ENCODE measurements around the gene TGFBR2. TPM values are rescaled to one million over a fixed set of nuclear protein-coding genes. Genes with fewer than 3 reads are reported as not detected.
"Not testable (repeated sequence)": the region's sequence is repeated elsewhere in the genome, so short reads cannot be mapped to it uniquely, and the experiment has no call there.

TGFBR2 gene
- total and polyA plus RNA-seq, 2 experiments from 2014 or later, result 4.7 to 13.0 TPM

DNA sequence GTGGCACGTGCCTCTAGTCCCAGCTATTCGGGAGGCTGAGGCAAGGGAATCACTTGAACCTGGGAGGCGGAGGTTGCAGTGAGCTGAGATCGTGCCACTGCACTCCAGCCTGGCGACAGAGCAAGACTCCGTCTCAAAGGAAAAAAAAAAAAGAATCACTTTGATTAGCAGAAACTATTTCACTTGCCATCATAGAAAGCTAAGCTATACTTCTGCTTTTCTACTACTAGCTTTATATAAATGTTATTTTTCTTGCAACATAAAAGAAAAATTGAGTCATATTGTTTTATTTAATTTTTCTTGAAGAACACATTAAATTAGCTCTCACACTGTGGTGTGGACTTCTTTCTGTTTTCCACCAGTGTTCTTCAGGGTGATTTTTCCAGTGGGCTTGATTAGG is 18.1 kb downstream of the TGFBR2 start:
- H3K27ac ChIP-seq (ENCODE audit: low read depth); H3F3A ChIP-seq (replicated peaks; ENCODE audit: low read depth); ATAC-seq; H3K4me3 ChIP-seq; H3K27me3 Mint-ChIP-seq (ENCODE audit: insufficient read depth, low read depth, poor library complexity); H4K20me1 ChIP-seq (replicated peaks; ENCODE audit: insufficient read depth); H3K27me3 ChIP-seq (ENCODE audit: insufficient read depth); H3K27ac Mint-ChIP-seq; H3K4me2 ChIP-seq; H3K9me2 ChIP-seq (ENCODE audit: insufficient read depth); H3K9me3 Mint-ChIP-seq; H2AFZ ChIP-seq; DNase-seq (ENCODE audit: low spot score); H3K36me3 ChIP-seq (ENCODE audit: insufficient read depth); H3K4me3 Mint-ChIP-seq: not testable (repeated sequence)
- H3K4me1 Mint-ChIP-seq, result peaks cover 34% of the 10 kb centered on the region
- H3K79me2 ChIP-seq (replicated peaks; ENCODE audit: insufficient read depth), result peaks cover 90% of the 10 kb centered on the region
- H3K36me3 Mint-ChIP-seq (ENCODE audit: low read depth), result peaks cover 13% of the 10 kb centered on the region
- H3K4me1 ChIP-seq (ENCODE audit: insufficient read depth), result peaks cover 29% of the 10 kb centered on the region

DNA sequence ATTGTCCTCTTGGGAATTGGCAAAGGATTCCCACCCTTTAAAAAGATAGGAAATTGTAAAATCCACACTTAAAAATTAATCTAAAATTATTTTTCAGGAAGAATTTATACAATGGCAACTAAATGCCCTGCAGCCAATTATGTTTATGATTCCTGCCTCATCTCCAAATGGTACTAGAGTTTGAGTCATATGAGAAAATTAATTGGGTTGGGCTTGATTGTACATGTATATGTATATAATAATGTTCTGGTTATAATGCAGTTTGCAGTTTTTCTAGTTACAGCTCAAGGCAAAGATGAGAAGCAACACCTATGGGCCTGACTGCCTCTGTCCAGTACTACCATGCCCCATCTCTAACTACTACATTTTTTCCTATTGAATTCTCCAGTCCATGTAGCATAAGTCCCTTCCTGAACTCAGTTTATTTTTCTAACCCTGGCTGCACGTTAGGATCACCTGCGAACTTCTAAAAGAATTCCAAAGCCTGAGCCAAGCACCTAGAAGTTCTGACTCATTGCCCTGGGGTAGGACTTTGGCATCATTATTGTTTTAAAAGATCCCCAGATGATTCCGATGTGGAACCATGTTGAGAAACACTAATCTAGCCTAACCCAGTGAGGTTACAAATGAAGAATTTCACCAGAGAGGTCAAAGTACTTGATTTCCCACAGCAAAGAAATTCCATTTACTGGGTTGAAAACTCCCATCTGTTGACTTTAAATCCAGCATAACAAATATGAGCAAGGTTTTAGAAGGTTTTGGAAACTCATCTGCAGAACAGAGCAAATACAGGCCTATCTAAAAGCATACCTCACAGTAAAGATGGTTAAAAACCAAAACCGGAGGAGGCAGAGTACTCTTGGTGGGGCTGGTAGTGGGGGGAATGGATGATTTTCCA is 19.4 kb downstream of the TGFBR2 start:
- Histone ChIP-seq H4K20me1 (replicated peaks; ENCODE audit: insufficient read depth) (no peaks in the 10 kb centered on the region; the same call in 1 of the 2 replicates), H3K27ac (ENCODE audit: low read depth) (no peak overlapping the region), H3K4me1 (ENCODE audit: insufficient read depth) (peaks cover 22% of the 10 kb centered on the region), H3K4me2 (no peak overlapping the region), H3K4me3 (no peak overlapping the region), H3K79me2 (replicated peaks; ENCODE audit: insufficient read depth) (peaks cover 90% of the 10 kb centered on the region), H2AFZ (no peak overlapping the region), H3F3A (replicated peaks; ENCODE audit: low read depth) (no peaks in the 10 kb centered on the region; the same call in 1 of the 2 replicates), H3K27me3 (ENCODE audit: insufficient read depth) (no peaks in the 10 kb centered on the region), H3K36me3 (ENCODE audit: insufficient read depth) (no peaks in the 10 kb centered on the region), H3K9me2 (ENCODE audit: insufficient read depth) (no peaks in the 10 kb centered on the region)
- DNase-seq (ENCODE audit: low spot score) (no peak), ATAC-seq (no peak)
- H3K4me1 Mint-ChIP-seq, result peaks cover 30% of the 10 kb centered on the region
- no peaks in the 10 kb centered on the region for H3K9me3 Mint-ChIP-seq
- H3K36me3 Mint-ChIP-seq (ENCODE audit: low read depth), result peaks cover 23% of the 10 kb centered on the region; the same call in 2 of the 3 replicates
- H3K4me3 Mint-ChIP-seq, result no peak overlapping the region
- H3K27me3 Mint-ChIP-seq (ENCODE audit: insufficient read depth, low read depth, poor library complexity), result no peaks in the 10 kb centered on the region
- H3K27ac Mint-ChIP-seq, result no peak overlapping the region
- TF ChIP-seq, protein P1, sequence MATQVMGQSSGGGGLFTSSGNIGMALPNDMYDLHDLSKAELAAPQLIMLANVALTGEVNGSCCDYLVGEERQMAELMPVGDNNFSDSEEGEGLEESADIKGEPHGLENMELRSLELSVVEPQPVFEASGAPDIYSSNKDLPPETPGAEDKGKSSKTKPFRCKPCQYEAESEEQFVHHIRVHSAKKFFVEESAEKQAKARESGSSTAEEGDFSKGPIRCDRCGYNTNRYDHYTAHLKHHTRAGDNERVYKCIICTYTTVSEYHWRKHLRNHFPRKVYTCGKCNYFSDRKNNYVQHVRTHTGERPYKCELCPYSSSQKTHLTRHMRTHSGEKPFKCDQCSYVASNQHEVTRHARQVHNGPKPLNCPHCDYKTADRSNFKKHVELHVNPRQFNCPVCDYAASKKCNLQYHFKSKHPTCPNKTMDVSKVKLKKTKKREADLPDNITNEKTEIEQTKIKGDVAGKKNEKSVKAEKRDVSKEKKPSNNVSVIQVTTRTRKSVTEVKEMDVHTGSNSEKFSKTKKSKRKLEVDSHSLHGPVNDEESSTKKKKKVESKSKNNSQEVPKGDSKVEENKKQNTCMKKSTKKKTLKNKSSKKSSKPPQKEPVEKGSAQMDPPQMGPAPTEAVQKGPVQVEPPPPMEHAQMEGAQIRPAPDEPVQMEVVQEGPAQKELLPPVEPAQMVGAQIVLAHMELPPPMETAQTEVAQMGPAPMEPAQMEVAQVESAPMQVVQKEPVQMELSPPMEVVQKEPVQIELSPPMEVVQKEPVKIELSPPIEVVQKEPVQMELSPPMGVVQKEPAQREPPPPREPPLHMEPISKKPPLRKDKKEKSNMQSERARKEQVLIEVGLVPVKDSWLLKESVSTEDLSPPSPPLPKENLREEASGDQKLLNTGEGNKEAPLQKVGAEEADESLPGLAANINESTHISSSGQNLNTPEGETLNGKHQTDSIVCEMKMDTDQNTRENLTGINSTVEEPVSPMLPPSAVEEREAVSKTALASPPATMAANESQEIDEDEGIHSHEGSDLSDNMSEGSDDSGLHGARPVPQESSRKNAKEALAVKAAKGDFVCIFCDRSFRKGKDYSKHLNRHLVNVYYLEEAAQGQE (IDR thresholded peaks at IDR 0.05; ENCODE audit: unreplicated experiment), result no peak
- TF ChIP-seq EZH2phosphoT487 (IDR thresholded peaks at IDR 0.05; ENCODE audit: unreplicated experiment) (no peak), POLR2AphosphoS5 (IDR thresholded peaks at IDR 0.05; ENCODE audit: low read depth) (no peak), STAT1 (IDR thresholded peaks at IDR 0.05; ENCODE audit: unreplicated experiment) (no peak), CREB1 (CRISPR knock-in tag; IDR thresholded peaks at IDR 0.05; ENCODE audit: low read depth) (no peak), NANOG (IDR thresholded peaks at IDR 0.05; ENCODE audit: borderline replicate concordance) (no peak), ZNF331 (CRISPR knock-in tag; IDR thresholded peaks at IDR 0.05; ENCODE audit: low read depth) (no peak)
- TF ChIP-seq, protein P2, sequence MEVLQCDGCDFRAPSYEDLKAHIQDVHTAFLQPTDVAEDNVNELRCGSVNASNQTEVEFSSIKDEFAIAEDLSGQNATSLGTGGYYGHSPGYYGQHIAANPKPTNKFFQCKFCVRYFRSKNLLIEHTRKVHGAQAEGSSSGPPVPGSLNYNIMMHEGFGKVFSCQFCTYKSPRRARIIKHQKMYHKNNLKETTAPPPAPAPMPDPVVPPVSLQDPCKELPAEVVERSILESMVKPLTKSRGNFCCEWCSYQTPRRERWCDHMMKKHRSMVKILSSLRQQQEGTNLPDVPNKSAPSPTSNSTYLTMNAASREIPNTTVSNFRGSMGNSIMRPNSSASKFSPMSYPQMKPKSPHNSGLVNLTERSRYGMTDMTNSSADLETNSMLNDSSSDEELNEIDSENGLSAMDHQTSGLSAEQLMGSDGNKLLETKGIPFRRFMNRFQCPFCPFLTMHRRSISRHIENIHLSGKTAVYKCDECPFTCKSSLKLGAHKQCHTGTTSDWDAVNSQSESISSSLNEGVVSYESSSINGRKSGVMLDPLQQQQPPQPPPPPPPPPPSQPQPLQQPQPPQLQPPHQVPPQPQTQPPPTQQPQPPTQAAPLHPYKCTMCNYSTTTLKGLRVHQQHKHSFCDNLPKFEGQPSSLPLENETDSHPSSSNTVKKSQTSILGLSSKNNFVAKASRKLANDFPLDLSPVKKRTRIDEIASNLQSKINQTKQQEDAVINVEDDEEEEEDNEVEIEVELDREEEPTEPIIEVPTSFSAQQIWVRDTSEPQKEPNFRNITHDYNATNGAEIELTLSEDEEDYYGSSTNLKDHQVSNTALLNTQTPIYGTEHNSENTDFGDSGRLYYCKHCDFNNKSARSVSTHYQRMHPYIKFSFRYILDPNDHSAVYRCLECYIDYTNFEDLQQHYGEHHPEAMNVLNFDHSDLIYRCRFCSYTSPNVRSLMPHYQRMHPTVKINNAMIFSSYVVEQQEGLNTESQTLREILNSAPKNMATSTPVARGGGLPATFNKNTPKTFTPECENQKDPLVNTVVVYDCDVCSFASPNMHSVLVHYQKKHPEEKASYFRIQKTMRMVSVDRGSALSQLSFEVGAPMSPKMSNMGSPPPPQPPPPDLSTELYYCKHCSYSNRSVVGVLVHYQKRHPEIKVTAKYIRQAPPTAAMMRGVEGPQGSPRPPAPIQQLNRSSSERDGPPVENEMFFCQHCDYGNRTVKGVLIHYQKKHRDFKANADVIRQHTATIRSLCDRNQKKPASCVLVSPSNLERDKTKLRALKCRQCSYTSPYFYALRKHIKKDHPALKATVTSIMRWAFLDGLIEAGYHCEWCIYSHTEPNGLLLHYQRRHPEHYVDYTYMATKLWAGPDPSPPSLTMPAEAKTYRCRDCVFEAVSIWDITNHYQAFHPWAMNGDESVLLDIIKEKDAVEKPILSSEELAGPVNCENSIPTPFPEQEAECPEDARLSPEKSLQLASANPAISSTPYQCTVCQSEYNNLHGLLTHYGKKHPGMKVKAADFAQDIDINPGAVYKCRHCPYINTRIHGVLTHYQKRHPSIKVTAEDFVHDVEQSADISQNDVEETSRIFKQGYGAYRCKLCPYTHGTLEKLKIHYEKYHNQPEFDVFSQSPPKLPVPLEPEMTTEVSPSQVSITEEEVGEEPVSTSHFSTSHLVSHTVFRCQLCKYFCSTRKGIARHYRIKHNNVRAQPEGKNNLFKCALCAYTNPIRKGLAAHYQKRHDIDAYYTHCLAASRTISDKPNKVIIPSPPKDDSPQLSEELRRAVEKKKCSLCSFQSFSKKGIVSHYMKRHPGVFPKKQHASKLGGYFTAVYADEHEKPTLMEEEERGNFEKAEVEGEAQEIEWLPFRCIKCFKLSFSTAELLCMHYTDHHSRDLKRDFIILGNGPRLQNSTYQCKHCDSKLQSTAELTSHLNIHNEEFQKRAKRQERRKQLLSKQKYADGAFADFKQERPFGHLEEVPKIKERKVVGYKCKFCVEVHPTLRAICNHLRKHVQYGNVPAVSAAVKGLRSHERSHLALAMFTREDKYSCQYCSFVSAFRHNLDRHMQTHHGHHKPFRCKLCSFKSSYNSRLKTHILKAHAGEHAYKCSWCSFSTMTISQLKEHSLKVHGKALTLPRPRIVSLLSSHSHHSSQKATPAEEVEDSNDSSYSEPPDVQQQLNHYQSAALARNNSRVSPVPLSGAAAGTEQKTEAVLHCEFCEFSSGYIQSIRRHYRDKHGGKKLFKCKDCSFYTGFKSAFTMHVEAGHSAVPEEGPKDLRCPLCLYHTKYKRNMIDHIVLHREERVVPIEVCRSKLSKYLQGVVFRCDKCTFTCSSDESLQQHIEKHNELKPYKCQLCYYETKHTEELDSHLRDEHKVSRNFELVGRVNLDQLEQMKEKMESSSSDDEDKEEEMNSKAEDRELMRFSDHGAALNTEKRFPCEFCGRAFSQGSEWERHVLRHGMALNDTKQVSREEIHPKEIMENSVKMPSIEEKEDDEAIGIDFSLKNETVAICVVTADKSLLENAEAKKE (CRISPR knock-in tag; IDR thresholded peaks at IDR 0.05), result no peak
- TF ChIP-seq, protein P3, sequence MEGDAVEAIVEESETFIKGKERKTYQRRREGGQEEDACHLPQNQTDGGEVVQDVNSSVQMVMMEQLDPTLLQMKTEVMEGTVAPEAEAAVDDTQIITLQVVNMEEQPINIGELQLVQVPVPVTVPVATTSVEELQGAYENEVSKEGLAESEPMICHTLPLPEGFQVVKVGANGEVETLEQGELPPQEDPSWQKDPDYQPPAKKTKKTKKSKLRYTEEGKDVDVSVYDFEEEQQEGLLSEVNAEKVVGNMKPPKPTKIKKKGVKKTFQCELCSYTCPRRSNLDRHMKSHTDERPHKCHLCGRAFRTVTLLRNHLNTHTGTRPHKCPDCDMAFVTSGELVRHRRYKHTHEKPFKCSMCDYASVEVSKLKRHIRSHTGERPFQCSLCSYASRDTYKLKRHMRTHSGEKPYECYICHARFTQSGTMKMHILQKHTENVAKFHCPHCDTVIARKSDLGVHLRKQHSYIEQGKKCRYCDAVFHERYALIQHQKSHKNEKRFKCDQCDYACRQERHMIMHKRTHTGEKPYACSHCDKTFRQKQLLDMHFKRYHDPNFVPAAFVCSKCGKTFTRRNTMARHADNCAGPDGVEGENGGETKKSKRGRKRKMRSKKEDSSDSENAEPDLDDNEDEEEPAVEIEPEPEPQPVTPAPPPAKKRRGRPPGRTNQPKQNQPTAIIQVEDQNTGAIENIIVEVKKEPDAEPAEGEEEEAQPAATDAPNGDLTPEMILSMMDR (conservative IDR thresholded peaks at IDR 0.05; ENCODE audit: low read depth in 2 of 2), result no peak

Measured in GM23338 (cell line).